Mononuclear cell (primary cell): ENCODE results near the gene SYS1. TPM values are rescaled to one million over a fixed set of nuclear protein-coding genes. Genes with fewer than 3 reads are reported as not detected.

ENCODE experiments used
- H3K27me3 ChIP-seq: 2 replicates; pipeline ENCODE4 v1.6.0; 2011; ENCODE audit warnings: low read length, control low read depth; ENCODE audit not compliant: insufficient read depth
- H3K4me1 ChIP-seq: 2 replicates; pipeline ENCODE4 v1.5.1; 2011; ENCODE audit warnings: mild to moderate bottlenecking, low read length, control low read depth; ENCODE audit not compliant: insufficient read depth
- H3K4me3 ChIP-seq: 2 replicates; pipeline ENCODE4 v1.5.1; 2011; ENCODE audit warnings: mild to moderate bottlenecking, low read length, moderate library complexity
- H3K9me3 ChIP-seq: 2 replicates; pipeline ENCODE4 v1.5.1; 2011; ENCODE audit warnings: low read depth, mild to moderate bottlenecking, control low read depth, low read length
- total RNA-seq: library from RNA; depleted of rRNA; stranded (reverse); fragments of >200 nt; gene quantifications from one replicate; pipeline ENCODE4 v1.2.3, GENCODE V29; 2012

SYS1 gene
- total RNA-seq, 1 donor, result 63.8 TPM

GRCh38 chr20:45336530-45337366 lies 26.2 kb upstream of the SYS1 start:
- H3K9me3 ChIP-seq, result no peaks in the 10 kb centered on the region
- no peaks in the 10 kb centered on the region for H3K27me3 ChIP-seq
- H3K4me3 ChIP-seq, result no peak overlapping the region
- no peaks in the 10 kb centered on the region for H3K4me1 ChIP-seq

DNA sequence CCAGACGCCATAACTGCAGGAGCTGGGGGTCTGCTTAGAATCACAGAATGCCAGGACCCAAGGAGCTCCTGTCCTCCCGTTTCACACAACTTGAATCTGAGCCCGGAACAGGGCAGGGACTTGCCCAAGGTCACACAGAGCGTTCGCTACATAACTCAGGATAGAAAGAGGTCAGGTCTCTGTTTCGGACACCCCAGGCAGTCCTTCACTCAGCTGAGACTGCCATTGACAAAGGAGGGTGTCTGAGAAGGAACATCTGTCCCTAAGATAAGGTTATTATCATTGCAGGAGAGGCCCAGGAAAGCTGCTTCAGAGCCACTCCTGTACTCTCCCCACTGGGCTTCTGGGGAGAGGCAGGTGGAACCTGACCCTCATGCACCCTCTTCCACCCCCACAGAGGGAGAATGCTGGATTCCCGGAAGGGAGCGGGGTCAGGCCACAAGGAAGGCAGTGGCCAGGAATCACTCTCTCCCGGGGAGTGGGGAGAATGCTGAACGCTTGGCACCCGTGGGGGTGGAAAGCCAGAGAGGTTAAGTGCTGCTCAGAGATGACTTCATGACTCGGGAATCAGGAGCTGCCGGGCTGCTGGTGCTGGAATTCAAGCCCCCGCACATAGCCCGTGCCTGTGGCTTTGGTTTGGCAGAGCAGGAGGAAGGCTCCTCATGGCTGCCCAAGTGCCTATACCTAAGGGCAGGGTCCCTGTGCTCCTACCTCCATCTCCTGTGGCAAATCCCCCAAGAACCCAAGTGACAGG lies 25.4 kb upstream of the SYS1 start:
- H3K4me3 ChIP-seq, result no peak overlapping the region
- H3K4me1 ChIP-seq, result no peaks in the 10 kb centered on the region
- H3K9me3 ChIP-seq, result no peaks in the 10 kb centered on the region
- no peaks in the 10 kb centered on the region for H3K27me3 ChIP-seq

- H3K27me3 ChIP-seq, result no peaks in the 10 kb centered on the region
- no peaks in the 10 kb centered on the region for H3K9me3 ChIP-seq
- no peak overlapping the region for H3K4me3 ChIP-seq
- no peaks in the 10 kb centered on the region for H3K4me1 ChIP-seq
Measured at GRCh38 chr20:45338121-45339030, 24.6 kb upstream of the SYS1 start.

- Histone ChIP-seq H3K27me3 (no peaks in the 10 kb centered on the region), H3K4me3 (no peak overlapping the region), H3K9me3 (no peaks in the 10 kb centered on the region), H3K4me1 (peaks cover 6% of the 10 kb centered on the region)
Measured at GRCh38 chr20:45339084-45339483, 23.9 kb upstream of the SYS1 start.

GRCh38 chr20:45339799-45340198 lies 23.2 kb upstream of the SYS1 start:
- peaks cover 14% of the 10 kb centered on the region for H3K4me1 ChIP-seq
- no peaks in the 10 kb centered on the region for H3K9me3 ChIP-seq
- no peaks in the 10 kb centered on the region for H3K27me3 ChIP-seq
- H3K4me3 ChIP-seq, result no peak overlapping the region

DNA sequence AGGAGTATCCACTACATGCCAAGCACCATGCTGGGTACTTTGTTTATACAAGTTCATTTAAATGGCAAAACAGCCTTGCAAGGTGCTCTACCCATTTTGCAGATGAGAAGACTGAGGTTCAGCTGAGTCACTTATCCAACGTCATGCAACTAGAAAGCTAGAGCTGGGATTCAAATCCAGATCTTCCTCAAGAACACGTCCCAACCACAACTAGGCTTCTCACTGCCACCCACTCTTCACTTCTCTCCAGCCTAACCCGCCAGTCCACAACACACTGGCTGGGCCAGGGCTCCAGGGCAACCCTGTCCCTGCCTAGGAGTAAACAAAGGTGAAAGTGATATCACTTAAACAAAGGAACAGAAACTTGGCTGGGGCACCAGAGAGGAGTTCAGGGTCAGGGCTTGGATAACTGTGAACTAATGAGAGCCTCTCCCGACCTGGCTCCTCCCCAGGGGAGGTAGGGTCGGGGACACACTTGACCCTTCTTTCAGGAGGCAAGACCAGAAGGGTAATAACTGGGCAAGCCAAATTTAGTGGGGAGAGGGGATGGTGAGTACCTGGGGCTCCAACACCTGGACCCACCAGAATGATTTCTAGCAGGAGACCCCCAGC lies 22.6 kb upstream of the SYS1 start:
- Histone ChIP-seq H3K4me1 (peaks cover 19% of the 10 kb centered on the region), H3K4me3 (no peak overlapping the region), H3K9me3 (no peaks in the 10 kb centered on the region), H3K27me3 (no peaks in the 10 kb centered on the region)

DNA sequence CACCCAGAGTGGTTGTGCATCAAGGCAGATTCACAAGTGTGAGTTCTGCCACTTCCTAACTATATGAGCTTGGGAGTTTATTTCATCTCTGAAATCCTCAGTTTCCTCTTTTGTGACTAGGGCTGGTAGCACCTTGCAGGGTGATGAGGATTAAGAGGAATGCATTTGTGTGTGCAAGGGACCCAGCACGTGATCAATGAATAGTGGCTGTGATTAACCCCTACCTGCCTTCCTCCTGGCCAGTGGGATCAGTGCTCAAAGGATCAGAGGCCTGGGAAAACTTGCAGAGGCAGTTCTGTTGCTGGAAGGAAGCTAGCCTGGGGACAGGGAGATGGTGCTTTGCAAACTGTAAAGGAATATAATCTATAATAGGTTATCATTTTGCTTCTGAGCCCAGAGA lies 22.0 kb upstream of the SYS1 start:
- Histone ChIP-seq H3K4me1 (peaks cover 21% of the 10 kb centered on the region), H3K27me3 (no peaks in the 10 kb centered on the region), H3K9me3 (no peaks in the 10 kb centered on the region), H3K4me3 (no peak overlapping the region)

- no peaks in the 10 kb centered on the region for H3K27me3 ChIP-seq
- H3K9me3 ChIP-seq, result no peaks in the 10 kb centered on the region
- no peak overlapping the region for H3K4me3 ChIP-seq
- H3K4me1 ChIP-seq, result peaks cover 27% of the 10 kb centered on the region
Measured at GRCh38 chr20:45341579-45341938, 21.4 kb upstream of the SYS1 start.

DNA sequence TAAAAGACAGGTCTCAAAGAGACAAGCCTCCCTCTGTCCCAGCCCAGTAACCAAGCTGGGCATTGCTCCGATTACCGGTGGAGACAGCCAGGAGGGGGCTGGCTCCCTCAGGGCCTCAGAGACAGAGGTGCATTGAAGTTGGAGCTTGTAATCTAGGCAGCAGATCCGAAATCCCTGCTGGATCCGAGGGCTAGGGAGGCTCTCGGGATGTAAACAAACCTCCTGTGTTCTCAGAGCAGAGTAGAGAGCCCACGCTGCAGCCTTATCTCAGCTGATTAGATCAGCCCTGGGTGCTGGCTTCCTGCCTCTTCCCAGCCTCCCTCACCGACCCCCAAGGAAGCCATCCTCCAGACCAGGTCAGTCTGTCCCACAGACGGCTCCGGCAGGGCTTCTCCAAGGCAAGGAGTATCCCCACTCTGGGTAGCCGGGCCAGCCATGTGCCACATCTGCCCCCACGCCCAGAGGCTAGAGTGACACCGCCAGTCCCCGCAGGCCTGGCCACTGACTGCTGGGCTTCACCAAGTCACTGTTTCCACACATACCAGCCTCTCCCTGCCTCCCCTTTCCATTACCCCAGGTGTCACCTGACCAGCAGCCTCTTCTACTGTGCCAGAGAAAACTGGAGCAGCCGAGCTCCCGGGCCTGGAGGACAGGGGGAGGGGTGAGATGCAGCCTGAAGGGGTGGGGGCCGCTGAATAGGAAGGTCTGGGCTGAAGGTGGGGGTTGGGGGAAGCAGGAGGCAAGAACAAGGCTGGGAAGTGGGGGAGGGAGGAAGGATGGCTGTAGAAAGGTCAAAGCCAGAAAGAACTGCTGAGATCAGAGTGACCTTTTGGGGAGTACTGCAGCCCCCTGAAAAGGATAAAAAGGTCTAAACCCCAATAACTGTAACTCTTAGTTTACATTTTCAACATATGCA lies 20.8 kb upstream of the SYS1 start:
- Histone ChIP-seq H3K9me3 (no peaks in the 10 kb centered on the region), H3K27me3 (no peaks in the 10 kb centered on the region), H3K4me1 (peaks cover 32% of the 10 kb centered on the region), H3K4me3 (no peak overlapping the region)

GRCh38 chr20:45342855-45343531 lies 20.0 kb upstream of the SYS1 start:
- H3K4me3 ChIP-seq, result no peak overlapping the region
- H3K9me3 ChIP-seq, result no peaks in the 10 kb centered on the region
- peaks cover 3% of the 10 kb centered on the region for H3K27me3 ChIP-seq
- H3K4me1 ChIP-seq, result peaks cover 40% of the 10 kb centered on the region

DNA sequence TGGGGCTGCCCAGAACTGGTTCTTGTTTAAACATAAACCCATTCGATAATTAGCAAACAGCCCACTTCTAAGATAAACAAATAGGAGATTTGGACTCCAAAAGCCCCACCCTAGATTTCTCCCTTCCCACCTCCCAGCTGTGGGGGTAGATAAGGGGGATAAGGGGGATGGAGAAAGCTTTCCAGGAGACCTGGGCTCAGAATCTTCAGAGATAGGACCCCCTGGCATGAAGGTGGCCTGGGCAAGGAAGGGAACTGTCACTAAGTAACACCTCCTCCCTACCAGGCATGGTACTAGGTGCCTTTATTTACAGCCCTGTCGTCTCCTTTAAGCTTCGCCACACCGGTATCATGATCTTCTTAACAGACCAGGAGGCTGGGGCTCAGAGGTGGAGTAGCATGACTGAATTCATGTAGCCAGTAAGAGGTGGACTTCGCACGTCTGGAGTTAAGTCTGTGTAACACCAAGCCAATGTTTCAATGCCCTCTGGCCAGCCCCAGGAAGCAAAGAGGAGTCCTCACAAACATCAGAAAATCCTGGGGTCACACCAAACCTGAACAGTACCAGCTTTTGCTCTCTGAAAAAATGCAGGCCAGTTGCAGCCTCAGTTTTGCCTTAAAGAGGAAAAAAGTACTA lies 19.3 kb upstream of the SYS1 start:
- Histone ChIP-seq H3K9me3 (no peaks in the 10 kb centered on the region), H3K4me3 (no peak overlapping the region), H3K4me1 (peaks cover 40% of the 10 kb centered on the region), H3K27me3 (peaks cover 3% of the 10 kb centered on the region)

- Histone ChIP-seq H3K4me3 (no peak overlapping the region), H3K4me1 (peaks cover 40% of the 10 kb centered on the region), H3K27me3 (peaks cover 3% of the 10 kb centered on the region), H3K9me3 (no peaks in the 10 kb centered on the region)
Measured at GRCh38 chr20:45344168-45344860, 18.6 kb upstream of the SYS1 start.
